NCI-H1694 treated with DMSO at 0.1 percent for 48 hours (cell line): ENCODE measurements around the gene PNCK.
A peak's percentile ranks its signal among the peaks of the same experiment; 100 is the strongest.
"Not testable (repeated sequence)": the region's sequence is repeated elsewhere in the genome, so short reads cannot be mapped to it uniquely, and the experiment has no call there.

Source experiments
- DNase-seq: peaks from one replicate; lab custom pipeline; 2025; lab: John Stamatoyannopoulos, UW

Gene PNCK

DNA sequence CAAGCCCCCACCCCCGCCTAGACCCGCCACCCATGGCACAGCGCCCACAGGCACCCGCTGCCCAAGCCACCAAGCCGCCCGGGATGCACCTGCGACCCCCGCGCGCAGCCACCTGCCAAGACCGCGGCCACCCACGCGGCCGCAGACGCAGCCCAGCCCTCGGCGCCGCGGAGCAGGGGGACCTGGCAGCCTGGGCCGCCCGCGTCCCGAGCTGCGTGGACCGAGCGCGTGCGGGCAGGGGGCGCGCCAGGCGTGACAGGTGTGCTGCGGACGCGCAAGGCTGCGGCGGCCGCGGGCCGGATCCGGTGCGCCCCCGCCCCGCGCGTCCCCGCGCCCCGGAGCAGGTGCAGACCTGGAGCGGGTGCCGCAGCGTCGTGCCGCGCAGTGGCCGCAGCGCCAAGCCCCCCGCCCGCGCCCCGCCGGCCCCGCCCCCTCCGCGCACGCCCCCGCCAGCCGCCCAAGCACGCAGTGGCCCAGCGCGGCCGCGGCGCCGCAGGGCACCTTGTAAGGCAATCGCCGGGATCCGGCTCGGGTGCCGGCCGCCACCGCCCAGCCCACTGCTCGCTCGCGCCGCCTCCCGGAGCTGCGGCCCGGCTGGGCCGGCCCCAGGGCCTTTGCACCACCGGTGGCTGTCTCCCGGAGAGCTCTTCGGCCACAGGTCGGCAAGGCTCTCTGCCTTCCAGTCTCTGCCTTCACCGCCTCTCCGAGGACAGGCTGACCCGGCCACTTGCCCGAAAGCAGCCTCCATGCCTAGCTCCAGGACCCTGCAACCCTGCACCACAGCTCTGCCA, at the start of gene PNCK:
Gene PNCK (minus strand): TSS at position 386 of the 791 bp plus-strand sequence. CDS start 737 bp downstream, outside the sequence.
- no peak for DNase-seq

DNA sequence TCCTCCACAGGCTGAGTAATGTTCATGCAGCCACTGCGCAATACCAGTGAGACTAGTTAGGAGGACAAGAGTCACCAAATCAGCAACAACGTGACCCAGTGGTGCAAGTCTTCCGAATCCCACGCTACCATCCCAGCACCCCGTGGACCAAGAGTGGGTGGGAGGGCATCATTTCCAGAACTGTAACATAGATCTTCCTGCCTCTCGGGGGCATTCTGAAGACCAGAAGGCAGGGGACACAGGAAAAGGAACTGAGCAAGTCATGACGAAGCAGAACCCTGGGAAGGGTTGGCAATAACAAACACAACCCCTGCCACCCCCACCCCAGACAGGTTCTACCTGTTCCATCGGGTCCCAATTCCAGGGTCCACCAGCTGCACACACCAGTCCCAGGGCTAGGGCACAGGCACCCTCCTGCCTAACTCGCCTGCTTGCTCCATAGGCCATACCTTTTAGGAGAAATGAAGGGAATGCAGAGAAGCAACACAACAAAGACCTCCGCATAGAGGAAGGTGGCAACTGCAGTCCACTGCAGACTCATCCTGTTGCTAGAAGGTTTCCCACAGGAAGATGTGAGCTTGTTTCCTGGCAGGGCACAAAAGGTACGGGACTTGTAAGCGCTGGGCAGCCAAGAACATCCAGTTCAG, 49.2 kb upstream of the PNCK start:
- no peak for DNase-seq

DNA sequence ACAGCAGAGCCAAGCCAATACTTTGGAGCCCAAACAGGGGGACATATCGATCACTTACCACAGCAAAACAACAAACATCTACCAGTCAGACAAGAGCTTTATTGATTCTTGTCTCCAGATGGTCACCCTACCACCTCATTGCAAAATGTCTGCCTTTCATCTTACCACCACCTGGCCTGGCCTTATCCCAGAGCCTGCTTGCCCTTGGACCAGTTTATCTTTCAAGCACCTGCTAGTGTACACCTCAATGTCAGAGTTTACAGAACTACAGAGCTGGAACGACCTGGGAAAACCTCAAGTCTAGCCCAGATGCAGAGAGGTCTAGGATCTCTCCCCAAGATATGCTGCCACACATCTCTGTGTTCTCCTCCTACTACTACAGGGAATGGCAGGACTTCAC, 46.1 kb upstream of the PNCK start:
- DNase-seq: no peak

DNA sequence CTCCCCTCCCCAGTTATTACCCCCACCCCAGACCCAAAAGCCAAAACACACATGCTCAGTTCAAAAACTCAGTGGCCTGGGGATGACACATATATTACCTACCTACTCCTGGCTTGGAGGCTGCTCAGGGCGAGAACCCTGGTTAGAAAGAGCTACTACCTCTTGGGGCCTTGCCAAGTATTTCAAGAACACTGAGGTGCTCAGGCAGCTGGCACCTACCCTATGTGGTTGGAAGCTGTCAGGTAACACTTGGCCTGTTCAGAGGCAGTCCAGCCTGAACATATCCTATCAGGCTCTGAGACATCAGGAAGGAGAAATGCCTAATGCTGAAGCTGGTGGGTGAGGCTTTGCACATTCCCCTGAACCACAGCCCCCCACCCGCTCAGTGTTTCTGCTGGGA, 45.6 kb upstream of the PNCK start:
- no peak for DNase-seq

DNA sequence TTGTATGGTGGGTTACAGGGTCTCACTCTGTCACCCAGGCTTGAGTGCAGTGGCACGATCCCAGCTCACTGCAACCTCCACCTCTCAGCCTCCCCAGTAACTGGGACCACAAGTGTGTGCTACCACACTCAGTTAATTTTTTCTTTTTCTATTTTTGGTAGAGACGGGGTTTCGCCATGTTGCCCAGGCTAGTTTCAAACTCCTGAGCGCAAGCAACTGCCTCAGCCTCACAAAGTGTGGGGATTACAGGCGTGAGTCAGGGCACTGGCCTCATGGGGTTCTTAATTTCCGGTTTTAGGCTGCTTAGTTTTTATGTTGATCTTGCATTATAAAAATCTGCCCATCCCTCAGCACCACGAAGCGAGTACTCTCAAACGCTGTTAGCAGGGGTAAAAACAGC, 43.8 kb upstream of the PNCK start:
- DNase-seq: no peak

DNA sequence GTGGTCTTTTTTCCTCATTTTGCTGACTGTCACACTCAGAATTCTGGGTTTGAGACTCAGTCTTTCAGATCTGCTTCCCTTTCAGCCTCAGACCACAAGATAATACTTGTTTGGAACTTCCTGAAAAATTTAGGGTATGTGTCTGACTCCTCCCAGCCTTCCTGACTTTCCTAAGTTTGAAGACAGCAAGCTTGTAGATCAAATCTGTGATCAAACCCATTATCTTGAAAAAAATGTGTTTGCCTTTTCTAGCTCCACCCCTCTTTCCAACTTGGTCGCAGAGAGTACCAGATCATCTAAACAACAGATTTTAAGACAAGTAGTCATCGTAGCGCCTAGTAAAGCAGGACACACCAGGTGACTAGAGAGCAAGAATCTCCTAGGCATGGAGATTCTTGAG, 40.6 kb upstream of the PNCK start:
- DNase-seq: no peak

DNA sequence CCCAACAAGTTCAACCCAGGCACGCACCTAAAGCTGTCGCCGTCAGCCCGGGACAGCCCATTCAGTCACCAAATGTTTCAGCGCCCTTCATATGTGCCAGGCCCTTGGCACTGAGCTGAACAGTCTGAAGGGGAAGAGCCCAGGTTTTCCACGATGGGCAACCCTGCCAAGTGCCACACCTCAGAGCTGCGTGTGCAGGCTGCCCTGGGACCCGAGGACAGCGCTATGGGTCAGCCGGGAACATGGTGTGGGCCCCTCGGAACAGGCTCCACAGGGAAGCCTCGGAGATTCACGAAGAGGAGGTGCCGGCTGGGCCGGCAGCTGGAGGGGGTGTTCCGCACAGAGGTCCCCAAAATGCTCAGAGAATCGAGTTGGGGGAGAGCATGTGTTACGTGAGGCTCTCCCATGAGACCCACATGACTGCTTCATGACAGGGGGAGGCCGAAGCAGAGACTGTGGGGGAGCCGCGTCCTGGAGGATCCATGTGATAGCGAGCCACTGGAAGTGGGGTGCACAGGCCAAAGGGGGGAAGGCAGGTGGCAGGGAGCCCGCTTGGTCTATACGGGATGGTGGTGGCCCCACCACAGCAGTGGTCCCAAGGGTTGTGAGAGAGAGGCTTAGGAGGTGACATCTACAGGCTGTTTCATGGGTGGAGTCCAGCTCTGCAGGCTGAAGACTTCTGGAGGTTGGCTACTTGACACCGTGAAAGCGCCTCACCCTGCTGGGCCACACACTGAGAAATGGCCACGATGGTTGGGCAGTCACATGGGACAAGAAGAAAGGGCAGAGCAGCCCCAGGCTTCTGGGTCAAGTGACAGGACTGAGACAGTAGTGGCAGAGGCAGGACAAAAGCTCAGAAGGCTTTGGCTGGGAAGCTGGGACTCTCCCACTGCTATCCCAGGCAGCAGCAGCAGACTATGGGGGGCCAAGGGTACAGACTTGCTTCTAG, 36.4 kb upstream of the PNCK start:
- no peak for DNase-seq

DNA sequence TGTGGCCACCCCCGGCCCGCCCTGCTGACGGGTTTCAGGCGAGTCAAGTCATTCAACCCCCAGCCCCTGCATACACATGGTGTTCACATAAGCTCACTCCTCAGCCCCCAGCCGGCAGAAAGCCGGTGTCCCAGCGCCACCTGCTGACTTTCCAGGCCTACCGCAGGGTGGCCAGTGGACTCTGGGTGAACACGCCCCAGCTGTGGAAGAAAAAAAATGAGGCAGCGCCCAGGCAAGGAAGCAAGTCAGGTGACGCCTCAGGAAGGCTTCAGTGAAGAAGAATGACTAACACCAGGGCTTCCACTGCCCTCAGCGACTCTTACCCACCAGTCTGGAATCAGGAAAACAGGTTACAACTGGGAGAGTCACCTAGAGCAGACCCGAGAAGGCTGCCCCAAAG, 34.8 kb upstream of the PNCK start:
- peak; percentile 55 for DNase-seq

DNA sequence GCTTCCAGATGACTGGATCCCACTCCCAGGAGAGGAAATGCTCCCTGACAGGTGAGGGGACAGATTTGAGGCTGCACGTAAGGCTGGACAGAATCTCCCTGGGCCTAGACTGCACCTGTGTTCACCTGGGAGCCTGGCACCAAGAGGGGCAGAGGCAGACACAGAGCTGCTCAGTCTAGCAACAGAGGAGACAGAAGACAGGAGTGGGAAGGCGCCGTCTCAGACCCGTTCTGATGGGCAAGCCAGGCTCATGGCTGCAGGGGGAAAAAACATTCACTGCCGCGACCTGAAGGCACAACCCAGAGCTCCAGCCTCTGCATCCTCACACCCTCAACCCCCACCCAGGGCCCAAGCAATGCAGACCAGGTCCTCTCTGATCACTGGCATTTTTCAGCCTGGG, 33.8 kb upstream of the PNCK start:
- no peak for DNase-seq

DNA sequence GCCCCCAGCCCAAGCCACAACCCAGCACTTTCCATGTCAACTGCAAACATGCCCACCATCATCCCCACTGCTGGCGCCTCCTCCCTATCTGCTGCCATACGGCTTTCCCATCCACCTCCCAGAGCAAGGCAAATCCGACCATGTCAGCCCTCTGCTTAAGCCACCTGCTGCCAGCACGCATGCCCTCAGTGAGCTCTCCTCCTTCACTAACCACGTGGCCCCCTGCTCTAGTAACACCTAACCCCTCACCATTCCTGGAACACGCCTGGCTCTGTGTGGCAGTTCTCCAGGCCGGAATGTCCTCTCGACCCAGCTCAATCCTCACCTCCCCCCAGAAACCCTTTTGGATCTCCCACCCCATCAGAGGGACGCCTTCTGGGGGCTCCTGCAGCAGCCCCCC, 33.2 kb upstream of the PNCK start:
- DNase-seq: no peak

DNA sequence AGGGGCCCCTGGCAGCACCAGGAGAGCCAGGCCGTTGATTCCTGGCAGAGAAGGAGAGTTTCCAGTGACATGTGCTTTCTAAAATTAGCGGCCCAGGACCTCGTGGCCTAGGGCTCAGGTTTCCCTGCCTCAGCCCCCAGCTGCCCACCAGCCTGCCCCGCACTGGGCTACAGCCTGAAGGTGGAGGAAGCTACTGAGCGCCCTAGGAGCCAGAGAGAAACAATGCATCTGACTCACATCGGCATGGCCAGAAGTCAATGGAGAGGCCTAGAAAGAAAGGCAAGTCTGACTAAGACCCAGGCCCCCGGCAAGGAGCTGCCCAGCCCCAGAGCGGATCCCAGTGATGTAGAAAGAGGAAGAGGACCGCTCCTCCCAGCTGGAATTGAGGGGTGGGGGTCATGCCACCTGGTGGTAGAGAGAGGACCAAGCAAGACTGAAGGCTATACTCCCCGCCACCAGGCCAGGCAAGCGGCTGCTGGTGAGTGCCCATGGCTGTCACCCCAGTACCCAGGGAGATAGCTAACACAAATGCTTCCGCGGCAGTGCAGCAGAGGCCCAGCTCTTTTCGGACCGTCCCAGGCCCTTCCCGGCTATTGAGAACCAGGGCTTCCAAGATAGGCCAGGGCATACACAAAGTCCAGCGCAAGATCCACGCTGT, 31.9 kb upstream of the PNCK start:
- not testable (repeated sequence) for DNase-seq

DNA sequence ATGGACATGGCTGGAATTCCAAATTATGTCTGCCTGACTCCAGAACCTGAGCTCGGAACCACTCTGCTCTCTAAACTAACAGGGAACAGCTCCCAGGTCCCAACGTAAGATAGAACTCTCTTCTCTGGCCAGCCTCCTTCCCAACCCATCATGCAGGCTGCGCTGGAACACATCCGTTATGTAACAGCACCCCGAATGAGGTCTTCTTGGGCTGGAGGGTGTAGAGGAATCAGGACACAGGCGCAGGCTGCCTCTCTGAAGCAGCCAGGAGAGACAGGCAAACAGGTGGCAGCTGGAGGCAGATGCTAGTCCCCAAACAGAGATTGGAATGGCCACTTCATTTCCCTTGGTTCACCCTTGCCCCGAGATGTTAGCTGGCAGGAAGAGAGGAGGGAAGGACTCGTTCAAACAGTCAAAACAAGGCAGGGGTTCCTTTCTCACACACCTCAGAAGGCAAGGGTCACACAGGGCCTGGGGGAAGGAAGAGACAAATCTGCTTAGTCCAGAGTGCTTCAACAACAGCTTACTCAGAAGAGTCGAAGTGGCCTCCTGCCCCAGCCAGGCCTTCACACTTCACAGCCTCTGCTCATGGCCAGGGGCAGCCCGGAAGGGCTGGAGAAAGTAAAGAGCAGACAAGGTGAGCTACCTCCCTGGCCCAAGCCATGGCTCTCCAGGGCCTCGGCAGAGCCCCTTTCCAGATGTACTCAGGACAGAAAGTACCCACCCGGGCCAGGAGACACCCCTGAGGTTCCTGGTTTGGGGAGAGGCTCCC, 31.2 kb upstream of the PNCK start:
- DNase-seq: not testable (repeated sequence)

DNA sequence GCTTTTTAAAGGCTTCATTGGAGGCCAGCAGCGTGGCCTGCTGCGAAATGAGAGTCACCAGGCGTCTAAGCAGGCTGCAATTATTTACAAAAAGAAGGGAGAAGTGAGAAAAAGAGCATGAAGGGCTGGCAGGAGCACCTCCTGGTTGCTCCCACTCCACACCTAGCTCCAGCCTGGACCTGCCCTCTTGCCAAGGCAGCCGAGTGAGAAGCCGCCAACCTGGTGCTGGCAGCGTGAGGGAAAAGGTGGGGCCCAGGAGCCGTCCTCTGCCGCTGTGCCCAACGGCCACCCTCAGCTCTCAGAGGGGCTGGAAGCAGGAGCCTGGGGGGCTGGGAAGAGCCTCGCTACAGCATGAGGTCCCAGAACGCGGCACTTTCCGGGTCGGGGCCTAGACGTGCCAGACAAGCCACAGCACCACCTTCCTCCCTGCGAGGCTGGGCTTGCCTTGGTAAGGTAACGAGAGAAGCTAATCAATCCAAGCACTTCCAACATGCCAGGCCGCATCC, 30.5 kb upstream of the PNCK start:
- DNase-seq: no peak

DNA sequence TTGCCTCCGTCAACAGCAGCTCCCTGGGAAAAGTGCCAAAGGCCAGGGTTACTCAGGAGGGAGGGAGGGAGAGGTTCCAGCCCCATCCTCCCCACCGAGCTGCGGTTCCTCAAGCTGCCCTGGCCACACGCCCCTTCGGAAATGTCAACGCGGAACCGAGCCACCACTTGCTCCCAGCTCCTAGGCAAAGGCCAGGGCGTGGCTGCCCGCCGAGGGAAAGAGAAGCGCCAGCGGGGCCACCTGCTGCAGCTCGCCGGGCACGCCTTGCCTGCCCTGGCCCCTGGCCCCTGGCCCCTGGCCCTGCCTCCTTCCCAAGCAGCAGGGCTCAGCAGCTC, 29.4 kb upstream of the PNCK start:
- DNase-seq: no peak

DNA sequence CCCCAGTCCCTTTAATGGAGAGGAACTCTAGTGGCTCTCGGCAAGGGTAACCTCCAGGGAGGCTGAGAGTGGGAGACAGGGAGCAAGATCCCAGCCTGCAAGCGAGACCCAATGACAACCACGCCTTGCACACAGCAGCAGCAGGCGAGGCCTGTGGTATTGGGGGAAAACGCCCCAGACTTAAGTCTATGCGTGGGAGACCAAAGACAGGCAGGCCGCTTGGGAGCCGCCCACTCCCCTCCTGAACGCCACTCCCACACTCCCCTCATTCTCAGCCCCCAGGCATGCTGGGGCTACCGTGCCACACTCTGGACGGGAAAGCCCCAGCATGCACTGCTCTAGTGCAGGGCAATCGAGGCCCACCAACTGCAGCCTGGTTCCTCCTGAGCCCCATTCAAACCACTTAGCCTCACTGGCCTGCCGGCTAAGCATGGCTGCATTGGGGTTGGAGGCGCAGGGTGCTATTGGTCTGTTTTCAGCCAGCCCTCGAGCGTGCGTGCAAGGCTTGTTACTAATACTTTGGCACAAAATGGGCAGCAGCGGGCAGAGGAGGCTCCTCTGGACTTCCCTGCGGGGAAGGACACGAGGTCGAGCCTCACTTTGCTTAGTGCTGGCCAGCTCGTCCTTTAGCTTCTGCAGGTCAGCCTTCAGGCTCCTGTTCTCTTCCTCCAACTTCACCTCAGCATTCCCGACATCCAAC, 28.9 kb upstream of the PNCK start:
- DNase-seq: no peak

DNA sequence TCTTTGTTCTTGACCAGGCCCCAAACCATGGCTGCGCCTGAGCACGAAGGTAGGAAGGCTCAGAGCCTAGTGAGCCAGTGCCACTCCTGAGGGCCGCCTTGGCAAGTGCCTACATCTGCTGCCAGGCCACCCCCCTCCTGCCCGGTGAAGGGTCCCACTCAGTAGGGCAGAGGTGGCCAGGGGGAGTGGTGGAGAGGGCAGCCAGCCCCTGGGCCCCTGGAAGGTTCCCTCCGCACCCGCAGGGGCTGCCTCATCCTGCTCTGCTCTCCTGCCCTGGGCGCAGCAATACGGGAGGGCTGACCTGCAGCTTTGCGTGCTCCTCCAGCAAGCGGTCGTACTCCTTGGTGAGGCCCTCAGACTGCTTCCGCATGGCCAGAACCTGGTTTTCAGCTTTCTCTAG, 28.1 kb upstream of the PNCK start:
- DNase-seq: no peak

DNA sequence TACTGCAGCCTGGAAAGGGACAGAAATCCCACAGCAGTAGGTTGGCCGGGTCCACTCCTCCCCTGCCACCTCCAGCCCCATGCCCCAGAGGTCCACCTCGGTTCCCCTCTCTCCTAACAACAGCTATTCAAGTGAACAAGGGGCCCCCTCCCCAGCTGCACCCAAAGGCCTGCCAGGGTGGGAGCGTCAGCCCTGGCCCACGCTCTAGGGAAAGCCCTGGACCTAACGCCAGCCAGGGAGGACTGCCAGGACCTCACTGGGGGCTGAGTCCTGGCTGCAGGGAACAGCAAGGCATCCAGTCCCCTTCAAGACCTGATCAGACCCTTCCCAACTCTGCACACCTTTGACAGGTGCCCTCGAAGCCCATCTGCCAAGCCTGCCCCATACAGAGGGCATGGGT, 27.4 kb upstream of the PNCK start:
- DNase-seq: no peak

DNA sequence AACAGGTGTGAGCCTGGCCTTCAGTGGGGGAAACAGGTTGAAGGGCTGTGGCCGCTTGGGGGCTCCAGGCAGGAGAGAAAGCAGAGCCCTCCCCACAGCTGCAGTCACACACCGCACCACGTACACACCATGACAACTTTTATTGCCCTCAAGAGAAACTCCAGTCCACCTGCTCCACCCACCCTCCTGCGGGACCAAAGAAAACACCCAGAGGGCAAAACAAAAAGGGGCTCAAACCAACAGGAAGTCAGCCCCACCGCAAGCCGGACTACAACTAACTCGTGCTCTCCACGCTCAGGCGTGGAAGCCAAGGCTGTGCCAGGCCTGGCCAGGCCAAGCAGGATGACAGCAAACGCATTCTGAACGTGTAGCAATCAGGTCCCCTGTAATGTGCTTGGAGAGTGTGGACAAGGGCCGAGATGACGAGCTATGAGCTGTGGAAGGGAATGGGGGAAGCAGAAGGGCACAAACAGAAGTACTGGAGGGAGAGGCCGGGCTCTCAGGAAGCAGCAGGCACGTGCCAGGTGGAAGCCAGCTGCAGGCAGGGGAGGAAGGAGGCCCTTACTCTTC, 26.8 kb upstream of the PNCK start:
- DNase-seq: no peak

DNA sequence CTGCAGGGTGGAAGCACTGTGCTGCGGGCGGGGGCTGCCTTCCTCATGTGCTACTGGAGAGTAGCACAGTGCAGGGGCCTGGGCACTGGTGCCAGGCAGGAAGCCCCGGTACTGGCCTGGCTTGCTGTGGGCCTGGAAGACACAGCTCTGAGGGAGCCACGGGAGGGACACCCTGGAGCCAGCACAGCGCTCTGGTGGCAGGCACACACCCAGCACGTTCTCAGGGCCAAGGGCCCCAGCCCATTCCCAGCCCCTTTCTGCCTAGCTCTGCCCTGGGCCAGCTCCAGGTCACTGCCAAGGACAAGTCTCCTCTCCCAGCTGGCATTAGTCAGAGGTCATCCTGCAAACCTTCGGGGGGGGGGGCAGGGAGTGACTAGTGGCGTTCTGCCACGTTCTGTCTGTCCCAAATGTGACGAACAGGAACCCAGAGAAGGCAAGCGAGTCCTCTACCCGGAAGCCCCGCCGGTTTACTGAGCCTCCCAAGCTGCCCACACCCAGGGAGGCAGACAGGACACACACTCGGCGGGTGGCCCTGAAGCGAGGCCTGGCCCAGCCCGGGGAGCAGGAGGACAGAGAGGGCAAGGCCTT, 26.3 kb upstream of the PNCK start:
- not testable (repeated sequence) for DNase-seq
